HEK293T (cell line): ENCODE data around the gene TLE4.
"Not testable (repeated sequence)": the region's sequence is repeated elsewhere in the genome, so short reads cannot be mapped to it uniquely, and the experiment has no call there.

ENCODE experiments used
- CTCF ChIA-PET: fragments of 350-600 bp; formaldehyde crosslinking; extraction: SDS; loops from one replicate; lab custom pipeline; 2021; ENCODE audit warnings: antibody characterized with exemption, inconsistent platforms; lab: Yijun Ruan, JAX
- POLR2A ChIA-PET: fragments of 350-600 bp; formaldehyde crosslinking; extraction: SDS; loops from one replicate; lab custom pipeline; 2020; ENCODE audit warnings: antibody characterized with exemption, inconsistent platforms; lab: Yijun Ruan, JAX
- DNase-seq: peaks from one replicate; pipeline ENCODE4 v3.0.0; 2012; ENCODE audit warnings: mixed read lengths; ENCODE audit errors: extremely low spot score
- ARNT ChIP-seq: fragments of 450-650 bp; IDR thresholded peaks from 2 replicates; pipeline ENCODE4 v1.6.1; 2017; ENCODE audit warnings: mild to moderate bottlenecking
- BHLHE40 ChIP-seq: fragments of 450-650 bp; IDR thresholded peaks from 2 replicates; pipeline ENCODE4 v1.6.1; 2016; ENCODE audit warnings: mild to moderate bottlenecking, moderate library complexity, borderline replicate concordance
- CTBP1 ChIP-seq: fragments of 450-650 bp; IDR thresholded peaks from 2 replicates; pipeline ENCODE4 v1.6.1; 2016; ENCODE audit warnings: borderline replicate concordance
- ELF4 ChIP-seq: fragments of 450-650 bp; IDR thresholded peaks from 2 replicates; pipeline ENCODE4 v1.6.1; 2017; ENCODE audit warnings: antibody characterized with exemption
- FOXA1 ChIP-seq: fragments of 450-650 bp; IDR thresholded peaks from 2 replicates; pipeline ENCODE4 v1.6.1; 2016; ENCODE audit warnings: mild to moderate bottlenecking
- FOXK2 ChIP-seq: fragments of 450-650 bp; IDR thresholded peaks from 2 replicates; pipeline ENCODE4 v1.6.1; 2016; ENCODE audit warnings: mild to moderate bottlenecking
- FOXM1 ChIP-seq: fragments of 450-650 bp; IDR thresholded peaks from 2 replicates; pipeline ENCODE4 v1.6.1; 2017; ENCODE audit warnings: mild to moderate bottlenecking, borderline replicate concordance
- HDGF ChIP-seq: fragments of 450-650 bp; IDR thresholded peaks from 2 replicates; pipeline ENCODE4 v1.6.1; 2017; ENCODE audit warnings: antibody characterized with exemption, borderline replicate concordance
- L3MBTL2 ChIP-seq: fragments of 450-650 bp; conservative IDR thresholded peaks from 2 replicates; pipeline ENCODE4 v1.6.1; 2016; ENCODE audit warnings: mild to moderate bottlenecking
- LEF1 ChIP-seq: fragments of 450-650 bp; IDR thresholded peaks from 2 replicates; pipeline ENCODE4 v1.6.1; 2017; ENCODE audit warnings: mild to moderate bottlenecking, borderline replicate concordance
- NFRKB ChIP-seq: fragments of 450-650 bp; IDR thresholded peaks from 2 replicates; pipeline ENCODE4 v1.6.1; 2016; ENCODE audit warnings: mild to moderate bottlenecking, moderate library complexity
- PKNOX1 ChIP-seq: fragments of 450-650 bp; IDR thresholded peaks from 2 replicates; pipeline ENCODE4 v1.6.1; 2016
- SP1 ChIP-seq: fragments of 450-650 bp; IDR thresholded peaks from 2 replicates; pipeline ENCODE4 v1.6.1; 2017
- SUZ12 ChIP-seq: fragments of 450-650 bp; IDR thresholded peaks from 2 replicates; pipeline ENCODE4 v1.6.1; 2016; ENCODE audit warnings: mild to moderate bottlenecking
- TARDBP ChIP-seq: fragments of 450-650 bp; IDR thresholded peaks from 2 replicates; pipeline ENCODE4 v1.6.1; 2016
- ZNF384 ChIP-seq: fragments of 450-650 bp; IDR thresholded peaks from 2 replicates; pipeline ENCODE4 v1.6.1; 2016

The TLE4 gene

GRCh38 chr9:79745752-79746336 is 174.1 kb downstream of the TLE4 start:
- POLR2A ChIA-PET = no interaction called here
- DNase-seq = no peak
- no peak for TF ChIP-seq HDGF
- no peak for TF ChIP-seq FOXM1
- TF ChIP-seq ELF4 = no peak
- no peak for TF ChIP-seq LEF1
- TF ChIP-seq ZNF384 = no peak
- TF ChIP-seq SUZ12 = no peak
- no peak for TF ChIP-seq PKNOX1
- TF ChIP-seq FOXA1 = no peak
- no peak for TF ChIP-seq BHLHE40
- TF ChIP-seq L3MBTL2 = no peak
- no peak for TF ChIP-seq CTBP1
- no peak for TF ChIP-seq NFRKB
- TF ChIP-seq SP1 = no peak
- TF ChIP-seq ARNT = no peak
- no peak for TF ChIP-seq TARDBP
- TF ChIP-seq FOXK2 = no peak
- CTCF ChIA-PET = interaction anchor here (0.6 to 0.7 kb wide), 3 partner anchors 12 to 131 kb away, joined by 3 to 5 read pairs (median 3); no protein-coding TSS in a partner anchor

- POLR2A ChIA-PET, DNase-seq, CTCF ChIA-PET: not testable (repeated sequence)
Measured at GRCh38 chr9:79751895-79752466, 180.2 kb downstream of the TLE4 start.

- no peak for DNase-seq
- ChIA-PET CTCF (interaction anchor here (1.3 kb wide), 1 partner anchor 91 kb away, joined by 4 read pairs; no protein-coding TSS in a partner anchor), POLR2A (interaction anchor here (1.6 kb wide), 1 partner anchor 9 kb away, joined by 4 read pairs; no protein-coding TSS in a partner anchor)
- TF ChIP-seq TARDBP (no peak), PKNOX1 (no peak), ZNF384 (no peak), L3MBTL2 (no peak), FOXA1 (no peak), ELF4 (no peak)
Measured at GRCh38 chr9:79756414-79756813, 184.6 kb downstream of the TLE4 start.

GRCh38 chr9:79757074-79757473 is 185.3 kb downstream of the TLE4 start:
- DNase-seq = no peak
- CTCF ChIA-PET = interaction anchor here (0.9 to 1.8 kb wide), 4 partner anchors 10 to 92 kb away, joined by 3 to 10 read pairs (median 4); no protein-coding TSS in a partner anchor
- no peak for TF ChIP-seq ARNT
- TF ChIP-seq FOXK2 = no peak
- TF ChIP-seq TARDBP = no peak
- TF ChIP-seq ELF4 = no peak
- no peak for TF ChIP-seq FOXA1
- no peak for TF ChIP-seq PKNOX1
- TF ChIP-seq FOXM1 = no peak
- no peak for TF ChIP-seq HDGF
- no peak for TF ChIP-seq SP1
- TF ChIP-seq SUZ12 = no peak
- no peak for TF ChIP-seq BHLHE40
- no peak for TF ChIP-seq ZNF384
- TF ChIP-seq L3MBTL2 = no peak
- no peak for TF ChIP-seq CTBP1
- TF ChIP-seq NFRKB = no peak
- no peak for TF ChIP-seq LEF1
- POLR2A ChIA-PET = interaction anchor here (1.6 kb wide), 1 partner anchor 8 kb away, joined by 4 read pairs; no protein-coding TSS in a partner anchor

- TF ChIP-seq NFRKB = peak; percentile 25; the same call in 1 of the 2 replicates
- TF ChIP-seq PKNOX1 = no peak
- CTCF ChIA-PET = interaction anchor here (0.7 to 1.8 kb wide), 11 partner anchors 10 to 106 kb away, joined by 3 to 10 read pairs (median 3); no protein-coding TSS in a partner anchor
- POLR2A ChIA-PET = interaction anchor here (1.2 kb wide), 1 partner anchor 186 kb away, joined by 4 read pairs; the partner anchor contains the start of gene TLE4
- DNase-seq = no peak
Measured at GRCh38 chr9:79757881-79758669, 186.3 kb downstream of the TLE4 start.
